Measurements from ENCODE around the gene EXD2.

GRCh38 chr14:69260861-69261564 is 69.7 kb downstream of the EXD2 start:
- TF ChIP-seq POLR2A (IDR thresholded peaks at IDR 0.05; ENCODE audit: extremely low read depth, insufficient read length), result no peak
- TF ChIP-seq, protein P1, sequence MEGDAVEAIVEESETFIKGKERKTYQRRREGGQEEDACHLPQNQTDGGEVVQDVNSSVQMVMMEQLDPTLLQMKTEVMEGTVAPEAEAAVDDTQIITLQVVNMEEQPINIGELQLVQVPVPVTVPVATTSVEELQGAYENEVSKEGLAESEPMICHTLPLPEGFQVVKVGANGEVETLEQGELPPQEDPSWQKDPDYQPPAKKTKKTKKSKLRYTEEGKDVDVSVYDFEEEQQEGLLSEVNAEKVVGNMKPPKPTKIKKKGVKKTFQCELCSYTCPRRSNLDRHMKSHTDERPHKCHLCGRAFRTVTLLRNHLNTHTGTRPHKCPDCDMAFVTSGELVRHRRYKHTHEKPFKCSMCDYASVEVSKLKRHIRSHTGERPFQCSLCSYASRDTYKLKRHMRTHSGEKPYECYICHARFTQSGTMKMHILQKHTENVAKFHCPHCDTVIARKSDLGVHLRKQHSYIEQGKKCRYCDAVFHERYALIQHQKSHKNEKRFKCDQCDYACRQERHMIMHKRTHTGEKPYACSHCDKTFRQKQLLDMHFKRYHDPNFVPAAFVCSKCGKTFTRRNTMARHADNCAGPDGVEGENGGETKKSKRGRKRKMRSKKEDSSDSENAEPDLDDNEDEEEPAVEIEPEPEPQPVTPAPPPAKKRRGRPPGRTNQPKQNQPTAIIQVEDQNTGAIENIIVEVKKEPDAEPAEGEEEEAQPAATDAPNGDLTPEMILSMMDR (IDR thresholded peaks at IDR 0.05; ENCODE audit: low read depth, low read length), result peak; percentile 6
